ENCODE measurements around the gene DES.

Gene DES

GRCh38 chr2:219459460-219460311, 41.5 kb downstream of the DES start:
- DNase-seq = peak; percentile 40

- DNase-seq = peak; percentile 82
These were observed 42.3 kb downstream of the DES start for GRCh38 chr2:219460424-219460926.

- DNase-seq = peak; percentile 67
These were observed 42.9 kb downstream of the DES start for GRCh38 chr2:219461047-219461514.

GRCh38 chr2:219461669-219462068, 43.5 kb downstream of the DES start:
- no peak for DNase-seq

- DNase-seq = no peak
These were observed 44.2 kb downstream of the DES start for GRCh38 chr2:219462349-219462748.

GRCh38 chr2:219464286-219465032, 46.3 kb downstream of the DES start:
- DNase-seq = no peak

- no peak for DNase-seq
These were observed 47.7 kb downstream of the DES start for GRCh38 chr2:219465659-219466561.

GRCh38 chr2:219466816-219467735, 48.9 kb downstream of the DES start:
- no peak for DNase-seq

GRCh38 chr2:219467736-219468075, 49.5 kb downstream of the DES start:
- no peak for DNase-seq

- no peak for DNase-seq
These were observed 50.4 kb downstream of the DES start for GRCh38 chr2:219468410-219469185.

- DNase-seq = peak; percentile 54
These were observed 51.1 kb downstream of the DES start for GRCh38 chr2:219469186-219469724.

- DNase-seq = no peak
These were observed 52.3 kb downstream of the DES start for GRCh38 chr2:219470429-219470828.

- no peak for DNase-seq
These were observed 53.5 kb downstream of the DES start for GRCh38 chr2:219471476-219472371.

GRCh38 chr2:219472629-219473187, 54.5 kb downstream of the DES start:
- no peak for DNase-seq

GRCh38 chr2:219473511-219473910, 55.3 kb downstream of the DES start:
- no peak for DNase-seq

- no peak for DNase-seq
These were observed 56.3 kb downstream of the DES start for GRCh38 chr2:219474285-219475060.

GRCh38 chr2:219475278-219475677, 57.1 kb downstream of the DES start:
- DNase-seq = no peak

All from fibroblast of skin of right quadriceps (primary cell).